ENCODE measurements around the gene GHDC. TPM values are rescaled to one million over a fixed set of nuclear protein-coding genes. Genes with fewer than 3 reads are reported as not detected.
"Not testable (repeated sequence)": the region's sequence is repeated elsewhere in the genome, so short reads cannot be mapped to it uniquely, and the experiment has no call there.

GHDC gene
- total RNA-seq, 1 donor from 2014 or later, result 5.4 TPM

GRCh38 chr17:42202159-42202558 is 7.9 kb upstream of the GHDC start:
- DNase-seq, result no peak

- no peak for DNase-seq
Observed at GRCh38 chr17:42201458-42201772, 7.1 kb upstream of the GHDC start.

- DNase-seq, result no peak
Observed at GRCh38 chr17:42200706-42201457, 6.6 kb upstream of the GHDC start.

GRCh38 chr17:42199416-42200011 is 5.2 kb upstream of the GHDC start:
- no peak for DNase-seq

- DNase-seq, result no peak
Observed at GRCh38 chr17:42198897-42199296, 4.6 kb upstream of the GHDC start.

- no peak for DNase-seq
Observed at GRCh38 chr17:42197564-42198156, 3.4 kb upstream of the GHDC start.

GRCh38 chr17:42193216-42193968 is 902 bp downstream of the GHDC start:
- no peak for DNase-seq

- no peak for DNase-seq
Observed at GRCh38 chr17:42192189-42193126, 1.8 kb downstream of the GHDC start.

- no peak for DNase-seq
Observed at GRCh38 chr17:42191275-42191608, 3.1 kb downstream of the GHDC start.

GRCh38 chr17:42190491-42191274 is 3.6 kb downstream of the GHDC start:
- DNase-seq, result no peak

GRCh38 chr17:42189651-42189965 is 4.7 kb downstream of the GHDC start:
- DNase-seq, result no peak

- DNase-seq, result no peak
Observed at GRCh38 chr17:42188749-42189650, 5.3 kb downstream of the GHDC start.

- DNase-seq, result no peak
Observed at GRCh38 chr17:42187833-42188232, 6.5 kb downstream of the GHDC start.

- not testable (repeated sequence) for DNase-seq
Observed at GRCh38 chr17:42186191-42186590, 8.1 kb downstream of the GHDC start.

- no peak for DNase-seq
Observed at GRCh38 chr17:42185621-42185930, 8.7 kb downstream of the GHDC start.

GRCh38 chr17:42184713-42185620 is 9.3 kb downstream of the GHDC start, which contains the start of gene HCRT:
Gene HCRT, minus strand, starts transcription at chr17:42185452. Its CDS starts 87 bp downstream, at chr17:42185365.
- no peak for DNase-seq

- DNase-seq, result peak; percentile 7
Observed at GRCh38 chr17:42183741-42184711, 10.3 kb downstream of the GHDC start.
